GM13976 (cell line): ENCODE results near the gene LRRC2.

Experiments
- DNase-seq: peaks from one replicate; pipeline ENCODE4 v3.0.0; 2012; ENCODE audit warnings: low spot score
- in situ Hi-C: fragments of 300-500 bp; cut with MboI; formaldehyde crosslinking; loops from one replicate; pipeline ENCODE4 v1.12.0; 2022; ENCODE audit warnings: low sequenced_read_pairs, mixed read lengths, inconsistent platforms; ENCODE audit not compliant: unreplicated experiment
- TF ChIP-seq, protein P1 (sequence below): IDR thresholded peaks from 2 replicates; pipeline ENCODE4 v1.5.1; 2012; ENCODE audit warnings: borderline replicate concordance, mild to moderate bottlenecking; ENCODE audit not compliant: insufficient read depth; ENCODE audit errors: extremely low read depth, missing control alignments, control extremely low read depth

The LRRC2 gene

DNA sequence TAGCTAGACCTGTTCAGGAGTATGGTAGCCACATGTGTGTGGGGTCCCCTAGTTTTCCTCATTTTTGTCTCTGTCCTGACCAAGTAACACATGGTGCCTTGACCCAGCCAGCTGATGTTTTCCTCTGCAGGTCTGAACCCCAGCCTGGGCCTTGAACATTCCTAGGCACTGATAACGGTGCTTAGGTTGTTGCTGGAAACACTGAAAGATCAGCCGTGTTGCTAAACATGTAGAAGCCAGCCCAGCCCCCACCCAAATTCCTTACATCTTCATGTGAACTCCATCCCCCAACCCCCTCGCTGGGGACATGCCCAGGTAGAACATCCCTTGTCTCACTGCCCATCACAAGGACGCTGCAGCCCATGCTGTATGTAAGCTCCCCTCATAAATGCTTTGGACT lies 49.6 kb downstream of the LRRC2 start:
- in situ Hi-C loops, result no loop called here
- DNase-seq, result no peak
- TF ChIP-seq, protein P1, sequence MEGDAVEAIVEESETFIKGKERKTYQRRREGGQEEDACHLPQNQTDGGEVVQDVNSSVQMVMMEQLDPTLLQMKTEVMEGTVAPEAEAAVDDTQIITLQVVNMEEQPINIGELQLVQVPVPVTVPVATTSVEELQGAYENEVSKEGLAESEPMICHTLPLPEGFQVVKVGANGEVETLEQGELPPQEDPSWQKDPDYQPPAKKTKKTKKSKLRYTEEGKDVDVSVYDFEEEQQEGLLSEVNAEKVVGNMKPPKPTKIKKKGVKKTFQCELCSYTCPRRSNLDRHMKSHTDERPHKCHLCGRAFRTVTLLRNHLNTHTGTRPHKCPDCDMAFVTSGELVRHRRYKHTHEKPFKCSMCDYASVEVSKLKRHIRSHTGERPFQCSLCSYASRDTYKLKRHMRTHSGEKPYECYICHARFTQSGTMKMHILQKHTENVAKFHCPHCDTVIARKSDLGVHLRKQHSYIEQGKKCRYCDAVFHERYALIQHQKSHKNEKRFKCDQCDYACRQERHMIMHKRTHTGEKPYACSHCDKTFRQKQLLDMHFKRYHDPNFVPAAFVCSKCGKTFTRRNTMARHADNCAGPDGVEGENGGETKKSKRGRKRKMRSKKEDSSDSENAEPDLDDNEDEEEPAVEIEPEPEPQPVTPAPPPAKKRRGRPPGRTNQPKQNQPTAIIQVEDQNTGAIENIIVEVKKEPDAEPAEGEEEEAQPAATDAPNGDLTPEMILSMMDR, result no peak

DNA sequence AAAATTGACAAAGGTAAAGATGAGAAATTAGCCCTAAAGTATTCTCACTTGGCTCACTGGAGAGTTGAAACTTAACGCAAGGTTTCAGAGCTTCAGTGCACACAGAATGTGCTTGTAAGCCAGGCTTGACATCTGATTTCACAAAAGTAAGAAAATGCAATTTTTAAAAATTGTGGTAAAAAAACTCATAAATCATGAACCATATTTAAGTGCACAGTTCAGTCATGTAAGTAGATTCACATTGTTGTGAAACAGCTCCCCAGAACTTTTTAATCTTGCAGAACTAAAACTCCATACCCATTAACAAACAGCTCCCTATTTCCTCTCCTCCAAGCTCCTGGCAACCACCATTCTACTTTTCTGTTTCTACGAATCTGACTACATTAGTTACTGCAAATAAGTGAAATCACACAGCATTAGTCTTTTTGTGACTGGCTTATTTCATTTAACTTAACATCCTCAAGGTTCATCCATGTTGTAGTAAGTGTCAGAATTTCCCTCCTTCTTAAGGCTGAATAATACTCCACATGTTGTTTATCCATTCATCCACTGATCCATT lies 53.8 kb downstream of the LRRC2 start:
- in situ Hi-C loops, result no loop called here
- no peak for DNase-seq
- TF ChIP-seq, protein P1, result no peak

DNA sequence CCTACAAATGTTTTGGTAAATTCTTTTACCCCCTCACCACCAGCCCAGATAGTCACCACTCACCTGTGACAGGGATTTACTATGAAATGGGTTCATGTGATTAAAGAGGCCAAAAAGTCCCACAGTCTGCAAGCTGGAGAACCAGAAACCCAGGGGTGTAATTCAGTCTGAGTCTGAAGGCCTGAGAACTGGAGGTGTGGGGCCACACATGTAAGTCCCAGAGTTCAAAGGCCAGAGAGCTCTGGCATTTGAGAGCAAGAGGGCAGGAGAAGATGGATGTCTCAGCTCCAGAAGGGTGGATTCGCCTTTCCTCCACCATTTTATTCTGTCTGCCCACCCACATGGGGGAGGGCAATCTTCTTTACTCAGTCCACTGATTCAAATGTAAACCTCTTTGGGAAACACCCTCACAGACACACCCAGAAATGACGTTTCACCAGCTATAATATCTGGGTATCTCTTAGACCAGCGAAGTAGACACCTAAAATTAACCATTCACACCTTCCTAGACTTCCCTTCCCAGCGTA lies 56.4 kb downstream of the LRRC2 start:
- TF ChIP-seq, protein P1, result no peak
- no peak for DNase-seq
- in situ Hi-C loops, result no loop called here

DNA sequence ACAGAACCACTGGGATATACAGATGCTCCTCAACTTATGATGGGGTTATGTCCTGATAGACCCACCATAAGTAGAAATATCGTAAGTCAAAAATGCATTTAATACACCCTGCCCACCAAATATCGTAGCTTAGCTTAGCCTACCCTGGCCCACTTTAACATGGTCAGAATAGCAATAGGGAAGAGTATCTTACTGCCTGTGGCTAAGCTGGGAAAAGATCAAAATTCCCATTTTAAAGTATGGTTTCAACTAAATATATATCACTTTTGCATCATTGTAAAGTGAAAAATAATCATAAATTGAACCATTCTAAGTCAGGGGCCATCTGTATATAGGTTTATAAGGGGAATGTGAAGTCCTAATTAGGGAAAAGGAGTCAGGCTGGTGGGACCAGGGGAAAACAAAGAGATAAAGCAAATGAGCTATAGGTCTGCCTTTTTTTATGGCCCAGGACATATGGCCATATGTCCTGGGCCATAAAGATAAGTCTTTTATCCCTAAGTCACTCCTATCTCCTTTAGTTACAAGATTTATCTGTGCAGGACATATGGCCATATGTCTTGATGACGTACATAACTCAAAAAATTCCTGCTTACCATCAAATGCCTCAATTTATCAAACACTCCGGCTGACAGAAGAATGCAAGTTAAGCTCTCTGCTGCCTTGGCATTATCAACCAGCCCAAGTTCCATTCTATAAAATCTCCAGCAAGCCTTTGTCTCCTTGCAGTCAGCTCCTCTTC lies 57.1 kb downstream of the LRRC2 start:
- TF ChIP-seq, protein P1, result no peak
- in situ Hi-C loops, result no loop called here
- no peak for DNase-seq

DNA sequence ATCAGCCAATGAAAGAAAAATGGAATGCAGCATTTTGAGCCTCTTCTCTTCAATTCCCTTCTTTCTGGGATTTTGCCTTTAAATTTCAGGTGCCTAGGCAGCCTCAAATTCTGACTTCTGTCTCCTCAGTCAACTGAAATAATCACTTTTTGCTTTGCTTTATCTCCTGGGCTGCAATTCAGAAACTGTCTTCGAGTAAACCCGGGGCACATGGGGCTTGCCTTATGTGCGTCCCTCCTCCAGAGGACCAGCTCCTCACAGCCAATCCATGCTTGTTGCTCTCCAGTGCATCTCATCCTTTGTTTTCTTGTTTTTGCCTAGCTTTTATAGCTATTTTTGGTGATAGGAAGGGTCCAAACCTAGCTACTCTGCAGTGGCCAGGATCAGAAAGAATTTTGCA lies 59.6 kb downstream of the LRRC2 start:
- in situ Hi-C loops, result no loop called here
- DNase-seq, result no peak
- TF ChIP-seq, protein P1, result no peak

DNA sequence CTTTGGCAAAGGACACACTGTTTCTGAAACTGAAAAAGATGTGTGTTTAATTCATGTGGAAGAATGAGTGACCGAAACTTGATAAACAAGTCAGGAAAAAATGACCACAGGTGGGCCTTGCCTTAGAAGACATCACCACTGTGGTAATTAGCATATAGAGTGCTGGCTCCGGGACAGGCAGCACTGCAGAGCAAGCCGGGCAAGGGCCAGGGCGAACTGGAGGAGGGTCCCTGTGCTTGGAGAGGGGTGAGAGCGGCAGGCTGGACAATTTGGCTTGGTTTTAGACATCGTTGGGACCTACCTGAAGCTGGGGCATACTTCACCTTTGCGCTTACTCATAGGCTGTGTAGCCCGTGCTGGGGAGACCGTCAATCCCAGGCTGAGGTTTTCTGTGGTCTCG lies 60.1 kb downstream of the LRRC2 start:
- no peak for DNase-seq
- TF ChIP-seq, protein P1, result no peak
- in situ Hi-C loops, result no loop called here

DNA sequence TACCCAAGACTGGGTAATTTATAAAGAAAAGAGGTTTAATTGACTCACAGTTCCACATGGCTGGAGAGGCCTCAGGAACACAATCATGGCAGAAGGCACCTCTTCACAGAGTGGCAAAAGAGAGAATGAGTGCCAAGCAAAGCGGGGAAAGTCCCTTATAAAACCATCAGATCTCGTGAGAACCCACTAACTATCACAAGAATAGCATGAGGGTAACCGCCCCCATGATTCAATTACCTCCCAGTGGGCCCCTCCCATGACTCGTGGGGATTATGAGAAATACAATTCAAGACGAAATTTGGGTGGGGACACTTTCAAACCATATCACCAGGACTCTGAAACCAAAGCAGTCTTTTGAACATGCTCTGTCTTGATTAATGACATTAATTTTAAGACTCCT lies 61.3 kb downstream of the LRRC2 start:
- TF ChIP-seq, protein P1, result no peak
- in situ Hi-C loops, result loop anchor here (5.0 kb wide), 1 partner anchor 43 kb away; no protein-coding TSS in a partner anchor
- DNase-seq, result no peak
